Gastroesophageal sphincter (tissue), 4 donors: ENCODE results near the gene RFT1. TPM values are rescaled to one million over a fixed set of nuclear protein-coding genes. Genes with fewer than 3 reads are reported as not detected.

Source experiments
- ATAC-seq: fragments of 150-250 bp; one replicate; pipeline ENCODE4 v1.9.1; 2016; ENCODE audit warnings: mild to moderate bottlenecking, moderate library complexity
- H3K27ac ChIP-seq, 4 donors: fragments of 200-600 bp; sonication (generic) in 3 of 4; 1 replicate in 3 of 4; 2 replicates in 1 of 4; pipeline ENCODE4 v1.5.1; 2016 to 2019
- H3K27me3 ChIP-seq: fragments of 200-600 bp; sonication (generic); one replicate; pipeline ENCODE4 v1.5.1; 2019
- H3K36me3 ChIP-seq, 2 donors: fragments of 200-600 bp; sonication (generic); one replicate each; pipeline ENCODE4 v1.5.1; 2019; ENCODE audit warnings: control low read depth in 1 of 2
- H3K4me1 ChIP-seq, 3 donors: fragments of 200-600 bp; sonication (generic); 1 replicate in 2 of 3; 2 replicates in 1 of 3; pipeline ENCODE4 v1.5.1; 2016 to 2019; ENCODE audit warnings: control low read depth in 2 of 3
- H3K4me3 ChIP-seq, 2 donors: fragments of 200-600 bp; sonication (generic); one replicate each; pipeline ENCODE4 v1.5.1; 2019; ENCODE audit warnings: mild to moderate bottlenecking in 1 of 2, moderate library complexity in 1 of 2
- H3K9me3 ChIP-seq, 3 donors: fragments of 200-600 bp; sonication (generic); one replicate each; pipeline ENCODE4 v1.5.1; 2017 to 2019; ENCODE audit warnings: control low read depth in 2 of 3
- EP300 ChIP-seq: sonication (generic); formaldehyde crosslinking; IDR thresholded peaks from one replicate; pipeline ENCODE4 v1.6.1; 2017; ENCODE audit warnings: antibody characterized with exemption, mild to moderate bottlenecking
- POLR2A ChIP-seq, 2 donors: fragments of 450-650 bp; IDR thresholded peaks; one replicate each; pipeline ENCODE4 v1.6.1; 2017; ENCODE audit warnings: antibody characterized with exemption in 2 of 2, mild to moderate bottlenecking in 2 of 2, moderate library complexity in 1 of 2
- POLR2AphosphoS5 ChIP-seq: sonication (generic); formaldehyde crosslinking; IDR thresholded peaks from one replicate; pipeline ENCODE4 v1.6.1; 2017; ENCODE audit warnings: antibody characterized with exemption
- WGBS, 2 donors: methylation state at CpG; one replicate each; pipeline ENCODE4 v1.1.5; 2018; ENCODE audit warnings: low coverage in 1 of 2; 5-methylcytosine and 5-hydroxymethylcytosine counted together
- total RNA-seq, 4 donors: library from RNA; depleted of rRNA; stranded (reverse); fragments of >200 nt; gene quantifications; one replicate each; pipeline ENCODE4 v1.1.0, GENCODE V29; 2016
- TF ChIP-seq, protein P1 (sequence below), 4 experiments: fragments of 200-600 bp in 2 of 4; fragments of 450-650 bp in 2 of 4; sonication (generic) in 1 of 4; IDR thresholded peaks; one replicate each; pipeline ENCODE4 v1.5.1; 2017 to 2019; ENCODE audit warnings: antibody characterized with exemption in 4 of 4, mild to moderate bottlenecking in 2 of 4, moderate library complexity in 2 of 4

RFT1 gene
- total RNA-seq, 4 donors from 2014 or later = 6.5 to 7.6 (median 7.2) TPM

DNA sequence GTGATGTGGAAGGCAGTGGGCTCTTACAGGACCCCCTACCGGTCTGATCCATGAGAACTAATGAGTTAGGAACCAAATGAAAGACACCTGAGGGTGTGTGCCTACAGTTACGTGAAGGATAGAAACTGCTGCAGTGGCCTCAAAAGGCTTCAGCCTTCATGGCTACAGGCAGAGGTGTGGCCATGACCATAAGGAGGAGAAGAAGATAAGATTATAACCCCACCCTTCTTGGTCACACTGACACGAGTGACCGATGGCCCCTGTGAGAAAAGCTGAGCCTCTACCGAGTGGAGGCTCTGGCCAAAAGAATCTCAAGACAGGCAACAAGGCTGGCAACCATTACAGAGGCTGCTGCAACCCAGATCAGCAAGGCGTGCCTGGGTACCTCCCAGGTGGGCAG lies 6.3 kb downstream of the RFT1 start:
- WGBS, 2 donors = 96% methylated on average over 4 of the region's 6 CpGs; no CpG with 5 or more reads in 1 of the 2 donors
- Histone ChIP-seq H3K36me3 (peaks cover 5 to 82% of the 10 kb centered on the region in 2 donors), H3K9me3 (no peaks in the 10 kb centered on the region), H3K4me3 (no peak overlapping the region), H3K4me1 (peaks cover 0 to 12% (median under 1%) of the 10 kb centered on the region in 3 donors), H3K27me3 (no peaks in the 10 kb centered on the region), H3K27ac (no peak overlapping the region)
- no peak for ATAC-seq
- TF ChIP-seq, protein P1, sequence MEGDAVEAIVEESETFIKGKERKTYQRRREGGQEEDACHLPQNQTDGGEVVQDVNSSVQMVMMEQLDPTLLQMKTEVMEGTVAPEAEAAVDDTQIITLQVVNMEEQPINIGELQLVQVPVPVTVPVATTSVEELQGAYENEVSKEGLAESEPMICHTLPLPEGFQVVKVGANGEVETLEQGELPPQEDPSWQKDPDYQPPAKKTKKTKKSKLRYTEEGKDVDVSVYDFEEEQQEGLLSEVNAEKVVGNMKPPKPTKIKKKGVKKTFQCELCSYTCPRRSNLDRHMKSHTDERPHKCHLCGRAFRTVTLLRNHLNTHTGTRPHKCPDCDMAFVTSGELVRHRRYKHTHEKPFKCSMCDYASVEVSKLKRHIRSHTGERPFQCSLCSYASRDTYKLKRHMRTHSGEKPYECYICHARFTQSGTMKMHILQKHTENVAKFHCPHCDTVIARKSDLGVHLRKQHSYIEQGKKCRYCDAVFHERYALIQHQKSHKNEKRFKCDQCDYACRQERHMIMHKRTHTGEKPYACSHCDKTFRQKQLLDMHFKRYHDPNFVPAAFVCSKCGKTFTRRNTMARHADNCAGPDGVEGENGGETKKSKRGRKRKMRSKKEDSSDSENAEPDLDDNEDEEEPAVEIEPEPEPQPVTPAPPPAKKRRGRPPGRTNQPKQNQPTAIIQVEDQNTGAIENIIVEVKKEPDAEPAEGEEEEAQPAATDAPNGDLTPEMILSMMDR (IDR thresholded peaks at IDR 0.05) = no peak
- TF ChIP-seq POLR2AphosphoS5 (no peak), POLR2A (IDR thresholded peaks at IDR 0.05) (no peak), EP300 (no peak)

DNA sequence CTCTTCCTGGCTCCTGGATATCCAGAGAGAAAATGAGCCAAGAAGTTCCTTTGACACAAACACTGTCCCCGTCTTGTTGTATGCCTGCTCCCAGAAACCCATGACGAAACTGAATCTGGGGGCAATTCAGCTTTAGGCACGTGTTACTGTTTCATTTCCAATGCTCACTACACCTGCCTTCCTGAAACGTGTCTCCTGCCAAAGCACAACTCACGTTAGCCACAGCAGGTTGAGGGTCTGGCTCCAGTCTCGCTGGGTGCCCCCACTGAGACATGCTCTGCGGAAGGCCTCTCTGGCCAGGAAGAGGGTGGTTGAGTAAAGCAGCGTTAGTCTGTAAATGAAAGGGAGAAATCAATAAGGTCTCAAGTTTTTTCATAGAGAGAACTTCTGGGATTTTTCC lies 6.7 kb downstream of the RFT1 start:
- no peak overlapping the region for H3K27ac ChIP-seq
- H3K4me1 ChIP-seq = peaks cover 0 to 7% (median 0%) of the 10 kb centered on the region in 3 donors
- no peak overlapping the region for H3K4me3 ChIP-seq
- TF ChIP-seq POLR2A (IDR thresholded peaks at IDR 0.05) (no peak), POLR2AphosphoS5 (no peak), EP300 (no peak)
- TF ChIP-seq, protein P1 (IDR thresholded peaks at IDR 0.05) = no peak
- no peaks in the 10 kb centered on the region for H3K9me3 ChIP-seq
- no peaks in the 10 kb centered on the region for H3K27me3 ChIP-seq
- no peak for ATAC-seq
- peaks cover 5 to 86% of the 10 kb centered on the region in 2 donors for H3K36me3 ChIP-seq
- 81 to 88% methylated on average over 3 to 7 of the region's 8 CpGs for WGBS, 2 donors

DNA sequence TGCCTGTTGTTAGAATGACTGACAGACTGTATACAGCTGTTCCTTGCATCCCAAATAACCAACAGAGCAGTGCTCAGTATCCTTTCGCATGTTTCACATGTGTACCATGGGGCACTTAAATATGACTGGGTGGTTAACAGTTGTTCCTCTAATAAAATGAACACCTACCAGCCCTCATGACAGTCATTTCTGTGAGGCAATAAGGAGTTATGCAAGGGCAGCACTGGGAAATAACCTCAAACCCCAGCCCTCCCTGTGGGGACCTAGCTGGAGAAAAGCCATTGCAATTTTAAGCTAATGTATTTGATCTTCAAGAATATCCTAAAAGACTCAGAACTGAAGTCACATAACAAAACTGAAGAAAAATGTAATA lies 7.3 kb downstream of the RFT1 start:
- Histone ChIP-seq H3K27ac (no peak overlapping the region), H3K4me3 (no peak overlapping the region), H3K27me3 (no peaks in the 10 kb centered on the region), H3K36me3 (peaks cover 5 to 92% of the 10 kb centered on the region in 2 donors), H3K9me3 (no peaks in the 10 kb centered on the region), H3K4me1 (peaks cover 0 to 1% (median 0%) of the 10 kb centered on the region in 3 donors)
- no peak for ATAC-seq
- TF ChIP-seq, protein P1 (IDR thresholded peaks at IDR 0.05) = no peak
- TF ChIP-seq EP300 = no peak
- 86 to 91% methylated on average over 1 of the region's 1 CpG for WGBS, 2 donors

DNA sequence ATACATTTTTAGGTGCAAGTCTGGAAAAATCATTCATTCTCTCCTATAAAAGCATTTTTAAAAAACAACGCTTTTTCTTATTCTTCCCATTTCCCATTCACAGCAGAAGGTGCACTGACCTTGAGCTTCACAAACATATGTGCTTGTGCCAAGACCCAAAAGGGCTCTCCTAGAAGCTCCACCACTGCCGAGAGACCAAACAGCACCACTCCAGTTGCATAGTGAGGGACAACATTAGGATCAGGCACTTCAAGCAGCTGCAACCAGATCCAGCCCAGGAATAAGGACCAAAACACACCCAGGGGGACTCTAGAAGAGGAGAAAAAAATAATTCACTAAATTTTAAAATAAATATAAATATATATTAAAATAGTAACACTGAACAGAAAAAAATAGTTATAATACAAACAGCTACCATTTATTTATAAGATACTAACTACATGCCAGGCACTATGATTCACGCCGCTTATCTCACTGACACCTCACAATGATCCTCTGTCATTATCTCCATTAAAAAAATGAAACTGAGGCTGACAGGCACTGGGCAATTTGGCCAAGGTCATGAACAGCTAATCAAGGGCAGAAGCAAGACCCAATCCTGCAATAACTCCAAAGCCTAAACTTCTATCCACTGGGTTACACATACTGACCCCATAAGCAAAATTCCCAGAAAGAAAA lies 7.8 kb downstream of the RFT1 start:
- no peaks in the 10 kb centered on the region for H3K4me1 ChIP-seq
- H3K27me3 ChIP-seq = no peaks in the 10 kb centered on the region
- no peaks in the 10 kb centered on the region for H3K9me3 ChIP-seq
- 83 to 95% methylated on average over 2 to 3 of the region's 4 CpGs for WGBS, 2 donors
- TF ChIP-seq, protein P1 (IDR thresholded peaks at IDR 0.05) = no peak
- no peak for TF ChIP-seq EP300
- no peak for TF ChIP-seq POLR2A (IDR thresholded peaks at IDR 0.05)
- no peak for TF ChIP-seq POLR2AphosphoS5
- no peak for ATAC-seq
- H3K36me3 ChIP-seq = peaks cover 5 to 97% of the 10 kb centered on the region in 2 donors
- H3K27ac ChIP-seq = no peak overlapping the region
- H3K4me3 ChIP-seq = no peak overlapping the region

DNA sequence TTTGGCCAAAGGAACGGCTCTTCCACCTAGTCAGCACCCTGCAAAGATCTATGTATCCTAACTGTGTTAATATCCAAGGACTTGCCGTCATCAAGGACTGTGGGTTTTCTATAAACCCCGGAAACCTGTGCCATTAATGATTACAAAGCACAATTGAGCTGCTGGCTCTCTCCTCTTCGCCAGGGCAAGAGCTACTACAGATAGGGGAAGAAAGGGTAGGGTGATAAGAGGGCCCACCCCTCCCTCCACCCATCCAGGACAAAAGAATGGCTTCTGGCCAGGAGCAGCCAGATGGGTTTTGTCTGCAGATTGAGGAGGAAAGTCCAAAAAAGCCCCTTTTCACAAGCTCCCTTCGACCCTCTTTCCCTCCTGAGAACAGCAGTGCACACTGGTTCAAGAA lies 9.9 kb downstream of the RFT1 start:
- Histone ChIP-seq H3K9me3 (no peaks in the 10 kb centered on the region), H3K4me3 (no peak overlapping the region), H3K36me3 (peaks cover 5 to 100% of the 10 kb centered on the region in 2 donors), H3K27ac (no peak overlapping the region), H3K27me3 (no peaks in the 10 kb centered on the region), H3K4me1 (no peaks in the 10 kb centered on the region)
- no peak for ATAC-seq
- TF ChIP-seq, protein P1 (IDR thresholded peaks at IDR 0.05) = no peak
- TF ChIP-seq POLR2AphosphoS5 (no peak), POLR2A (IDR thresholded peaks at IDR 0.05) (no peak), EP300 (no peak)
- WGBS, 2 donors = 63 to 82% methylated on average over 2 to 3 of the region's 5 CpGs
